Endothelial cell of umbilical vein (primary cell): ENCODE data around the gene FBXO11.

Experiments
- EZH2 ChIP-seq: IDR thresholded peaks from 2 replicates; pipeline ENCODE4 v1.6.1; 2012; ENCODE audit warnings: borderline replicate concordance, low read depth, mild to moderate bottlenecking, moderate library complexity, low read length, inconsistent platforms; ENCODE audit not compliant: severe bottlenecking
- FOS ChIP-seq: IDR thresholded peaks from 2 replicates; pipeline ENCODE4 v1.6.1; 2011; ENCODE audit warnings: mild to moderate bottlenecking, low read length, moderate library complexity, borderline replicate concordance; ENCODE audit not compliant: insufficient read depth
- GATA2 ChIP-seq: IDR thresholded peaks from 2 replicates; pipeline ENCODE4 v1.7.0; 2011; ENCODE audit warnings: low read depth, mild to moderate bottlenecking, moderate library complexity, mixed read lengths, low read length; ENCODE audit not compliant: insufficient read length, insufficient read depth
- JUN ChIP-seq: IDR thresholded peaks from 2 replicates; pipeline ENCODE4 v1.6.1; 2011; ENCODE audit warnings: borderline replicate concordance, low read depth; ENCODE audit not compliant: insufficient read length, insufficient read depth
- MYC ChIP-seq: IDR thresholded peaks from one replicate; pipeline ENCODE4 v1.6.1; 2011; ENCODE audit warnings: mild to moderate bottlenecking, low read depth, low read length
- POLR2A ChIP-seq: IDR thresholded peaks from 2 replicates; pipeline ENCODE4 v1.6.1; 2012; ENCODE audit warnings: low read depth, mild to moderate bottlenecking, control low read depth, low read length
- POLR2AphosphoS5 ChIP-seq: IDR thresholded peaks from 2 replicates; pipeline ENCODE4 v1.6.1; 2012; ENCODE audit warnings: low read depth, mild to moderate bottlenecking, control low read depth, low read length, moderate library complexity; ENCODE audit not compliant: insufficient read depth
- TF ChIP-seq, protein P1 (sequence below), 2 donors: IDR thresholded peaks; 1 replicate in 1 of 2; 2 replicates in 1 of 2; pipeline ENCODE4 v1.5.1; 2011; ENCODE audit warnings: low read length in 2 of 2, mild to moderate bottlenecking in 2 of 2, moderate library complexity in 2 of 2, control low read depth in 1 of 2, inconsistent platforms in 1 of 2, low read depth in 1 of 2; ENCODE audit not compliant: insufficient read depth in 1 of 2; ENCODE audit errors: extremely low read depth in 1 of 2
- TF ChIP-seq, protein P2 (sequence below): IDR thresholded peaks from 2 replicates; pipeline ENCODE4 v1.6.1; 2011; ENCODE audit not compliant: insufficient read depth, insufficient read length

GRCh38 chr2:47822518-47822917 is 83.8 kb downstream of the FBXO11 start:
- TF ChIP-seq POLR2A (no peak), JUN (no peak), POLR2AphosphoS5 (no peak), EZH2 (no peak), MYC (no peak), FOS (no peak), GATA2 (no peak)
- TF ChIP-seq, protein P1, sequence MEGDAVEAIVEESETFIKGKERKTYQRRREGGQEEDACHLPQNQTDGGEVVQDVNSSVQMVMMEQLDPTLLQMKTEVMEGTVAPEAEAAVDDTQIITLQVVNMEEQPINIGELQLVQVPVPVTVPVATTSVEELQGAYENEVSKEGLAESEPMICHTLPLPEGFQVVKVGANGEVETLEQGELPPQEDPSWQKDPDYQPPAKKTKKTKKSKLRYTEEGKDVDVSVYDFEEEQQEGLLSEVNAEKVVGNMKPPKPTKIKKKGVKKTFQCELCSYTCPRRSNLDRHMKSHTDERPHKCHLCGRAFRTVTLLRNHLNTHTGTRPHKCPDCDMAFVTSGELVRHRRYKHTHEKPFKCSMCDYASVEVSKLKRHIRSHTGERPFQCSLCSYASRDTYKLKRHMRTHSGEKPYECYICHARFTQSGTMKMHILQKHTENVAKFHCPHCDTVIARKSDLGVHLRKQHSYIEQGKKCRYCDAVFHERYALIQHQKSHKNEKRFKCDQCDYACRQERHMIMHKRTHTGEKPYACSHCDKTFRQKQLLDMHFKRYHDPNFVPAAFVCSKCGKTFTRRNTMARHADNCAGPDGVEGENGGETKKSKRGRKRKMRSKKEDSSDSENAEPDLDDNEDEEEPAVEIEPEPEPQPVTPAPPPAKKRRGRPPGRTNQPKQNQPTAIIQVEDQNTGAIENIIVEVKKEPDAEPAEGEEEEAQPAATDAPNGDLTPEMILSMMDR (IDR thresholded peaks at IDR 0.05; ENCODE audit: extremely low read depth in 1 of 2, insufficient read depth in 1 of 2, low read depth in 1 of 2, low read length in 2 of 2), result no peak
- TF ChIP-seq, protein P2, sequence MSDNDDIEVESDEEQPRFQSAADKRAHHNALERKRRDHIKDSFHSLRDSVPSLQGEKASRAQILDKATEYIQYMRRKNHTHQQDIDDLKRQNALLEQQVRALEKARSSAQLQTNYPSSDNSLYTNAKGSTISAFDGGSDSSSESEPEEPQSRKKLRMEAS, result no peak
